Kidney (tissue), 14 donors: ENCODE measurements around the gene MYDGF. TPM values are rescaled to one million over a fixed set of nuclear protein-coding genes. Genes with fewer than 3 reads are reported as not detected.
A peak's percentile ranks its signal among the peaks of the same experiment; 100 is the strongest.

ENCODE experiments used
- DNase-seq, 5 donors: peaks; one replicate each; pipeline ENCODE4 v3.0.0-alpha.2; 2013 to 2020
- FAIRE-seq: peaks from 2 replicates; lab custom pipeline; 2012; peaks lifted over from hg19 to GRCh38; lab: Jason Lieb, UNC
- H3K27ac ChIP-seq, 2 donors: one replicate each; pipeline ENCODE4 v1.7.0; 2013; ENCODE audit warnings: low read depth in 2 of 2, low read length in 2 of 2, inconsistent platforms in 1 of 2
- H3K27me3 ChIP-seq: one replicate; pipeline ENCODE4 v1.7.1; 2013; ENCODE audit warnings: low read length, inconsistent platforms; ENCODE audit not compliant: control insufficient read depth, insufficient read depth
- H3K36me3 ChIP-seq, 3 donors: one replicate each; pipeline versions ENCODE4 v1.7.0 to v1.7.1; 2013; ENCODE audit warnings: low read length in 3 of 3, control low read depth in 1 of 3, inconsistent platforms in 1 of 3; ENCODE audit not compliant: insufficient read depth in 3 of 3, control insufficient read depth in 2 of 3
- H3K4me1 ChIP-seq, 3 donors: one replicate each; pipeline versions ENCODE4 v1.7.0 to v1.7.1; 2013; ENCODE audit warnings: low read length in 3 of 3, inconsistent platforms in 1 of 3, low read depth in 1 of 3; ENCODE audit not compliant: control insufficient read depth in 2 of 3, insufficient read depth in 2 of 3
- H3K4me3 ChIP-seq, 3 donors: one replicate each; pipeline versions ENCODE4 v1.7.0 to v1.8.1; 2013; ENCODE audit warnings: low read length in 3 of 3, control low read depth in 1 of 3, inconsistent platforms in 1 of 3
- H3K9ac ChIP-seq, 3 donors: one replicate each; pipeline versions ENCODE4 v1.7.0 to v1.7.1; 2013; ENCODE audit warnings: low read length in 3 of 3, control low read depth in 1 of 3, inconsistent platforms in 1 of 3
- H3K9me3 ChIP-seq, 3 donors: one replicate each; pipeline versions ENCODE4 v1.7.0 to v1.7.1; 2013; ENCODE audit warnings: low read length in 3 of 3, control low read depth in 1 of 3, inconsistent platforms in 1 of 3; ENCODE audit not compliant: control insufficient read depth in 2 of 3, insufficient read depth in 1 of 3
- CTCF ChIP-seq: IDR thresholded peaks from 3 replicates; pipeline ENCODE4 v1.5.1; 2012; ENCODE audit warnings: mild to moderate bottlenecking, moderate library complexity, borderline replicate concordance; ENCODE audit not compliant: insufficient read depth; ENCODE audit errors: extremely low read depth
- intact Hi-C: fragments of 100-400 bp; cut with DNase I; formaldehyde crosslinking; loops from one replicate; pipeline ENCODE4 v1.11.1; 2022
- polyA plus RNA-seq: library from polyadenylated mRNA; stranded (reverse); fragments of 350-450 nt; fragmentation: Illumina TruSeq; extraction: RNeasy Lipid Tissue Mini Kit (QIAGEN cat#74804); gene quantifications from one replicate; pipeline ENCODE4 v1.2.3, GENCODE V29; 2014; ENCODE audit warnings: low read depth, low replicate concordance; ENCODE audit not compliant: insufficient read depth
- total RNA-seq: library from RNA; stranded (reverse); fragmentation: NEBNext Ultra II Directional; extraction: Animal tissue kit (Norgen Biotek cat#: 25700); gene quantifications from one replicate; pipeline ENCODE4 v1.2.1, GENCODE V29; 2021
- donor health status: control.
- donor health status: control.
- donor health status: control.
- donor health status: control.
- donor health status: control.
- donor health status: DM: yes; HTN: yes; CAD: no.
- donor health status: Normal renal cell carcinoma (clear cell type).

Gene MYDGF
- total and polyA plus RNA-seq, 2 donors from 2014 or later = 75.8 to 85.5 TPM

GRCh38 chr19:4609878-4610511 is 60.1 kb downstream of the MYDGF start:
- Histone ChIP-seq H3K4me1 (peaks cover 0 to 5% (median 0%) of the 10 kb centered on the region in 3 donors), H3K27me3 (no peaks in the 10 kb centered on the region), H3K4me3 (no peak overlapping the region), H3K9ac (no peak overlapping the region), H3K9me3 (no peaks in the 10 kb centered on the region), H3K27ac (no peak overlapping the region), H3K36me3 (no peaks in the 10 kb centered on the region)
- DNase-seq (peak in 1 of 5 donors; percentile 76), FAIRE-seq (no peak)
- TF ChIP-seq CTCF = no peak
- intact Hi-C loops = no loop called here

Other genes starting within 250 kb of the MYDGF start
- 110 TPM for gene UBXN6, start 212.5 kb downstream of the MYDGF start, total RNA-seq
- gene UBXN6, start 212.5 kb downstream of the MYDGF start, polyA plus RNA-seq = 177 TPM
- gene HDGFL2, start 198.0 kb downstream of the MYDGF start, total RNA-seq = 37.8 TPM
- gene HDGFL2, start 198.0 kb downstream of the MYDGF start, polyA plus RNA-seq = 38.8 TPM
- gene PLIN4, start 151.9 kb downstream of the MYDGF start, total RNA-seq = 2.2 TPM
- gene PLIN4, start 151.9 kb downstream of the MYDGF start, polyA plus RNA-seq = 1.6 TPM
- gene PLIN5, start 135.1 kb downstream of the MYDGF start, total RNA-seq = 30.7 TPM
- gene PLIN5, start 135.1 kb downstream of the MYDGF start, polyA plus RNA-seq = 21.2 TPM
- 26.4 TPM for gene LRG1, start 130.3 kb downstream of the MYDGF start, total RNA-seq
- 2.2 TPM for gene LRG1, start 130.3 kb downstream of the MYDGF start, polyA plus RNA-seq
- gene SEMA6B, start 110.7 kb downstream of the MYDGF start, total RNA-seq = 17.7 TPM
- 2.6 TPM for gene SEMA6B, start 110.7 kb downstream of the MYDGF start, polyA plus RNA-seq
- 11.5 TPM for gene TNFAIP8L1, start 30.8 kb downstream of the MYDGF start, total RNA-seq
- gene TNFAIP8L1, start 30.8 kb downstream of the MYDGF start, polyA plus RNA-seq = 16.0 TPM
- 61.9 TPM for gene DPP9, start 53.5 kb upstream of the MYDGF start, total RNA-seq
- gene DPP9, start 53.5 kb upstream of the MYDGF start, polyA plus RNA-seq = 14.0 TPM
- gene FEM1A, start 121.4 kb upstream of the MYDGF start, total RNA-seq = 11.3 TPM
- 4.6 TPM for gene FEM1A, start 121.4 kb upstream of the MYDGF start, polyA plus RNA-seq
- 23.0 TPM for gene TICAM1, start 161.4 kb upstream of the MYDGF start, total RNA-seq
- 9.9 TPM for gene TICAM1, start 161.4 kb upstream of the MYDGF start, polyA plus RNA-seq
- gene PLIN3, start 197.3 kb upstream of the MYDGF start, total RNA-seq = 60.0 TPM
- gene PLIN3, start 197.3 kb upstream of the MYDGF start, polyA plus RNA-seq = 30.5 TPM
- 1.4 TPM for gene ARRDC5, start 232.6 kb upstream of the MYDGF start, total RNA-seq
- gene ARRDC5, start 232.6 kb upstream of the MYDGF start, polyA plus RNA-seq = not detected
- 3.1 TPM for gene UHRF1, start 239.2 kb upstream of the MYDGF start, total RNA-seq
- 0.19 TPM for gene UHRF1, start 239.2 kb upstream of the MYDGF start, polyA plus RNA-seq